ENCODE measurements around the gene REM2.

- TF ChIP-seq CTCF (conservative IDR thresholded peaks at IDR 0.05) (no peak), EZH2 (IDR thresholded peaks at IDR 0.05; ENCODE audit: low read depth) (no peak)
Measured at GRCh38 chr14:22850944-22851764, 31.9 kb upstream of the REM2 start.

Data from PC-9 (cell line).